ENCODE data around the gene PSMG3. TPM values are rescaled to one million over a fixed set of nuclear protein-coding genes. Genes with fewer than 3 reads are reported as not detected.
A peak's percentile ranks its signal among the peaks of the same experiment; 100 is the strongest.

Gene PSMG3
- total RNA-seq (35.5 TPM), polyA plus RNA-seq (ENCODE audit: insufficient read depth in 1 of 8, insufficient read length in 8 of 8, low replicate concordance in 1 of 8) (10 to 100 TPM; 19.8 to 27.4 (median 23.4) TPM)
- long read RNA-seq, donor 1, transcript PSMG3-203 (3 exons, 774 nt) = minor isoform, 8 of 23 reads
- long read RNA-seq, donor 1, transcript PSMG3-202 (2 exons, 1,391 nt) = major isoform, 15 of 23 reads
- long read RNA-seq, donor 1, partial matches to known transcripts = 0 of 23 reads
- long read RNA-seq, donor 1, other reads (novel, unspliced or antisense) = 0 of 23 reads
- long read RNA-seq, donor 2, partial matches to known transcripts = 0 of 2 reads
- long read RNA-seq, donor 2, other reads (novel, unspliced or antisense) = 0 of 2 reads
- long read RNA-seq, donor 3, transcript PSMG3-202 (2 exons, 1,391 nt) = major isoform, 17 of 20 reads
- long read RNA-seq, donor 3, partial matches to known transcripts = 0 of 20 reads
- long read RNA-seq, donor 3, other reads (novel, unspliced or antisense) = 0 of 20 reads
- long read RNA-seq, donor 4, transcript PSMG3-202 (2 exons, 1,391 nt) = major isoform, 7 of 11 reads
- long read RNA-seq, donor 4, partial matches to known transcripts = 0 of 11 reads
- long read RNA-seq, donor 4, other reads (novel, unspliced or antisense) = 0 of 11 reads
- long read RNA-seq, donor 5, transcript PSMG3-203 (3 exons, 774 nt) = minor isoform, 15 of 60 reads
- long read RNA-seq, donor 5, transcript PSMG3-202 (2 exons, 1,391 nt) = major isoform, 45 of 60 reads
- long read RNA-seq, donor 5, partial matches to known transcripts = 0 of 60 reads
- long read RNA-seq, donor 5, other reads (novel, unspliced or antisense) = 0 of 60 reads
- long read RNA-seq, donor 6, transcript PSMG3-203 (3 exons, 774 nt) = minor isoform, 12 of 49 reads
- long read RNA-seq, donor 6, transcript PSMG3-202 (2 exons, 1,391 nt) = major isoform, 36 of 49 reads
- long read RNA-seq, donor 6, partial matches to known transcripts = 0 of 49 reads
- long read RNA-seq, donor 6, other reads (novel, unspliced or antisense) = 0 of 49 reads
- long read RNA-seq, donor 7, transcript PSMG3-202 (2 exons, 1,391 nt) = major isoform, 24 of 34 reads
- long read RNA-seq, donor 7, transcript PSMG3-203 (3 exons, 774 nt) = minor isoform, 10 of 34 reads
- long read RNA-seq, donor 7, partial matches to known transcripts = 0 of 34 reads
- long read RNA-seq, donor 7, other reads (novel, unspliced or antisense) = 0 of 34 reads
- long read RNA-seq, donor 8, transcript PSMG3-202 (2 exons, 1,391 nt) = major isoform, 8 of 11 reads
- long read RNA-seq, donor 8, partial matches to known transcripts = 0 of 11 reads
- long read RNA-seq, donor 8, other reads (novel, unspliced or antisense) = 0 of 11 reads
- long read RNA-seq, donor 9, transcript PSMG3-203 (3 exons, 774 nt) = minor isoform, 5 of 24 reads
- long read RNA-seq, donor 9, transcript PSMG3-202 (2 exons, 1,391 nt) = major isoform, 13 of 24 reads
- long read RNA-seq, donor 9, partial matches to known transcripts = 6 of 24 reads
- long read RNA-seq, donor 9, other reads (novel, unspliced or antisense) = 0 of 24 reads
- long read RNA-seq, donor 10, transcript PSMG3-203 (3 exons, 774 nt) = minor isoform, 7 of 22 reads
- long read RNA-seq, donor 10, transcript PSMG3-202 (2 exons, 1,391 nt) = major isoform, 15 of 22 reads
- long read RNA-seq, donor 10, partial matches to known transcripts = 0 of 22 reads
- long read RNA-seq, donor 10, other reads (novel, unspliced or antisense) = 0 of 22 reads
- long read RNA-seq, donor 11, transcript PSMG3-202 (2 exons, 1,391 nt) = major isoform, 15 of 18 reads
- long read RNA-seq, donor 11, partial matches to known transcripts = 0 of 18 reads
- long read RNA-seq, donor 11, other reads (novel, unspliced or antisense) = 0 of 18 reads

- Histone ChIP-seq H3K4me1 (ENCODE audit: control insufficient read depth, insufficient read depth, low read length) (peaks cover 45% of the 10 kb centered on the region), H3K36me3 (ENCODE audit: control insufficient read depth, insufficient read depth, low read length) (peaks cover 29% of the 10 kb centered on the region), H3K9me3 (replicated peaks; ENCODE audit: control insufficient read depth, low read depth, low read length) (no peaks in the 10 kb centered on the region), H3K4me3 (ENCODE audit: low read length) (peak within 1 kb of the TSS; percentile 97), H3K27me3 (ENCODE audit: control insufficient read depth, insufficient read depth, low read length) (no peaks in the 10 kb centered on the region), H3K27ac (ENCODE audit: low read length) (peak within 1 kb of the TSS; percentile 97)
- DNase-seq = peak; percentile 96
- WGBS (ENCODE audit: insufficient coverage) = under 1% methylated on average over 95 of the region's 95 CpGs
These were observed at the start of gene PSMG3 for GRCh38 chr7:1569833-1570632. TSS of gene PSMG3 (minus strand) at chr7:1570032. CDS start at chr7:1569339, 693 bp downstream.

- 67% methylated on average over 3 of the region's 3 CpGs for WGBS (ENCODE audit: insufficient coverage)
- no peak for DNase-seq
- Histone ChIP-seq H3K36me3 (ENCODE audit: control insufficient read depth, insufficient read depth, low read length) (no peaks in the 10 kb centered on the region), H3K27me3 (ENCODE audit: control insufficient read depth, insufficient read depth, low read length) (no peaks in the 10 kb centered on the region), H3K27ac (ENCODE audit: low read length) (no peak overlapping the region), H3K4me3 (ENCODE audit: low read length) (no peak overlapping the region), H3K9me3 (replicated peaks; ENCODE audit: control insufficient read depth, low read depth, low read length) (no peaks in the 10 kb centered on the region), H3K4me1 (ENCODE audit: control insufficient read depth, insufficient read depth, low read length) (no peaks in the 10 kb centered on the region)
These were observed 48.6 kb upstream of the PSMG3 start for GRCh38 chr7:1618475-1618874.

GRCh38 chr7:1617957-1618356 lies 48.1 kb upstream of the PSMG3 start:
- no peak overlapping the region for H3K27ac ChIP-seq (ENCODE audit: low read length)
- H3K36me3 ChIP-seq (ENCODE audit: control insufficient read depth, insufficient read depth, low read length) = no peaks in the 10 kb centered on the region
- WGBS (ENCODE audit: insufficient coverage) = 65% methylated on average over 7 of the region's 8 CpGs
- no peaks in the 10 kb centered on the region for H3K27me3 ChIP-seq (ENCODE audit: control insufficient read depth, insufficient read depth, low read length)
- H3K4me1 ChIP-seq (ENCODE audit: control insufficient read depth, insufficient read depth, low read length) = no peaks in the 10 kb centered on the region
- no peak overlapping the region for H3K4me3 ChIP-seq (ENCODE audit: low read length)
- DNase-seq = no peak
- H3K9me3 ChIP-seq (replicated peaks; ENCODE audit: control insufficient read depth, low read depth, low read length) = no peaks in the 10 kb centered on the region

- 78% methylated on average over 8 of the region's 8 CpGs for WGBS (ENCODE audit: insufficient coverage)
These were observed 46.9 kb upstream of the PSMG3 start for GRCh38 chr7:1616741-1617140.

GRCh38 chr7:1611708-1612241 lies 41.9 kb upstream of the PSMG3 start:
- WGBS (ENCODE audit: insufficient coverage) = 44% methylated on average over 6 of the region's 10 CpGs
- H3K4me3 ChIP-seq (ENCODE audit: low read length) = no peak overlapping the region
- H3K27ac ChIP-seq (ENCODE audit: low read length) = no peak overlapping the region
- peaks cover 18% of the 10 kb centered on the region for H3K4me1 ChIP-seq (ENCODE audit: control insufficient read depth, insufficient read depth, low read length)
- peak; percentile 34 for DNase-seq
- no peaks in the 10 kb centered on the region for H3K36me3 ChIP-seq (ENCODE audit: control insufficient read depth, insufficient read depth, low read length)
- no peaks in the 10 kb centered on the region for H3K9me3 ChIP-seq (replicated peaks; ENCODE audit: control insufficient read depth, low read depth, low read length)
- no peaks in the 10 kb centered on the region for H3K27me3 ChIP-seq (ENCODE audit: control insufficient read depth, insufficient read depth, low read length)

More at GRCh38 chr7:1616741-1617140, 46.9 kb upstream of the PSMG3 start:
- Histone ChIP-seq H3K36me3 (ENCODE audit: control insufficient read depth, insufficient read depth, low read length) (no peaks in the 10 kb centered on the region), H3K4me3 (ENCODE audit: low read length) (no peak overlapping the region), H3K9me3 (replicated peaks; ENCODE audit: control insufficient read depth, low read depth, low read length) (no peaks in the 10 kb centered on the region), H3K4me1 (ENCODE audit: control insufficient read depth, insufficient read depth, low read length) (peaks cover 8% of the 10 kb centered on the region), H3K27me3 (ENCODE audit: control insufficient read depth, insufficient read depth, low read length) (no peaks in the 10 kb centered on the region), H3K27ac (ENCODE audit: low read length) (no peak overlapping the region)
- no peak for DNase-seq

- DNase-seq = no peak
- Histone ChIP-seq H3K4me1 (ENCODE audit: control insufficient read depth, insufficient read depth, low read length) (peaks cover 18% of the 10 kb centered on the region), H3K27me3 (ENCODE audit: control insufficient read depth, insufficient read depth, low read length) (peaks cover 4% of the 10 kb centered on the region), H3K4me3 (ENCODE audit: low read length) (no peak overlapping the region), H3K36me3 (ENCODE audit: control insufficient read depth, insufficient read depth, low read length) (no peaks in the 10 kb centered on the region), H3K9me3 (replicated peaks; ENCODE audit: control insufficient read depth, low read depth, low read length) (no peaks in the 10 kb centered on the region), H3K27ac (ENCODE audit: low read length) (no peak overlapping the region)
- 91% methylated on average over 20 of the region's 26 CpGs for WGBS (ENCODE audit: insufficient coverage)
These were observed 41.0 kb upstream of the PSMG3 start for GRCh38 chr7:1610678-1611302.

GRCh38 chr7:1610013-1610677 lies 40.3 kb upstream of the PSMG3 start:
- Histone ChIP-seq H3K27ac (ENCODE audit: low read length) (no peak overlapping the region), H3K4me3 (ENCODE audit: low read length) (no peak overlapping the region)
- 80% methylated on average over 18 of the region's 24 CpGs for WGBS (ENCODE audit: insufficient coverage)

GRCh38 chr7:1609023-1609422 lies 39.2 kb upstream of the PSMG3 start:
- Histone ChIP-seq H3K4me3 (ENCODE audit: low read length) (no peak overlapping the region), H3K27me3 (ENCODE audit: control insufficient read depth, insufficient read depth, low read length) (peaks cover 8% of the 10 kb centered on the region), H3K4me1 (ENCODE audit: control insufficient read depth, insufficient read depth, low read length) (peaks cover 18% of the 10 kb centered on the region), H3K27ac (ENCODE audit: low read length) (no peak overlapping the region), H3K36me3 (ENCODE audit: control insufficient read depth, insufficient read depth, low read length) (no peaks in the 10 kb centered on the region), H3K9me3 (replicated peaks; ENCODE audit: control insufficient read depth, low read depth, low read length) (no peaks in the 10 kb centered on the region)
- DNase-seq = no peak
- 46% methylated on average over 8 of the region's 10 CpGs for WGBS (ENCODE audit: insufficient coverage)

More at GRCh38 chr7:1610013-1610677, 40.3 kb upstream of the PSMG3 start:
- Histone ChIP-seq H3K4me1 (ENCODE audit: control insufficient read depth, insufficient read depth, low read length) (peaks cover 18% of the 10 kb centered on the region), H3K36me3 (ENCODE audit: control insufficient read depth, insufficient read depth, low read length) (no peaks in the 10 kb centered on the region), H3K27me3 (ENCODE audit: control insufficient read depth, insufficient read depth, low read length) (peaks cover 4% of the 10 kb centered on the region), H3K9me3 (replicated peaks; ENCODE audit: control insufficient read depth, low read depth, low read length) (no peaks in the 10 kb centered on the region)
- no peak for DNase-seq

All from muscle of leg (tissue), 16 donors.